Skeletal muscle tissue (tissue), 5 donors: Measurements from ENCODE around the gene DUSP6. TPM values are rescaled to one million over a fixed set of nuclear protein-coding genes. Genes with fewer than 3 reads are reported as not detected.

Source experiments
- H3K27ac ChIP-seq: one replicate; pipeline ENCODE4 v1.7.0; 2013; ENCODE audit warnings: mild to moderate bottlenecking, low read depth, low read length, inconsistent platforms
- H3K27me3 ChIP-seq, 3 donors: one replicate each; pipeline ENCODE4 v1.7.0; 2013; ENCODE audit warnings: low read length in 3 of 3; ENCODE audit not compliant: control insufficient read depth in 3 of 3, insufficient read depth in 3 of 3
- H3K36me3 ChIP-seq, 3 donors: one replicate each; pipeline ENCODE4 v1.7.0; 2013; ENCODE audit warnings: low read length in 3 of 3; ENCODE audit not compliant: control insufficient read depth in 3 of 3, insufficient read depth in 3 of 3
- H3K4me1 ChIP-seq, 3 donors: one replicate each; pipeline ENCODE4 v1.7.0; 2013; ENCODE audit warnings: low read length in 3 of 3, mild to moderate bottlenecking in 3 of 3; ENCODE audit not compliant: control insufficient read depth in 3 of 3, insufficient read depth in 3 of 3
- H3K4me3 ChIP-seq, 3 donors: one replicate each; pipeline ENCODE4 v1.7.0; 2013; ENCODE audit warnings: low read length in 3 of 3
- H3K9ac ChIP-seq, 3 donors: one replicate each; pipeline ENCODE4 v1.7.0; 2013; ENCODE audit warnings: low read length in 3 of 3, mild to moderate bottlenecking in 3 of 3, moderate library complexity in 2 of 3, low read depth in 1 of 3
- H3K9me3 ChIP-seq, 3 donors: one replicate each; pipeline ENCODE4 v1.7.0; 2013; ENCODE audit warnings: low read length in 3 of 3; ENCODE audit not compliant: control insufficient read depth in 3 of 3
- small RNA-seq: library from RNA; depleted of rRNA; stranded (forward); fragments of <200 nt; gene quantifications from one replicate; pipeline ENCODE3, GENCODE V24; 2014
- total RNA-seq: library from RNA; depleted of rRNA; stranded (reverse); fragments of >200 nt; gene quantifications from one replicate; pipeline ENCODE4 v1.2.3, GENCODE V29; 2014
- donor health status: Osteomylitis.

The DUSP6 gene
- total RNA-seq, 1 donor from 2014 or later = 44.9 TPM

DNA sequence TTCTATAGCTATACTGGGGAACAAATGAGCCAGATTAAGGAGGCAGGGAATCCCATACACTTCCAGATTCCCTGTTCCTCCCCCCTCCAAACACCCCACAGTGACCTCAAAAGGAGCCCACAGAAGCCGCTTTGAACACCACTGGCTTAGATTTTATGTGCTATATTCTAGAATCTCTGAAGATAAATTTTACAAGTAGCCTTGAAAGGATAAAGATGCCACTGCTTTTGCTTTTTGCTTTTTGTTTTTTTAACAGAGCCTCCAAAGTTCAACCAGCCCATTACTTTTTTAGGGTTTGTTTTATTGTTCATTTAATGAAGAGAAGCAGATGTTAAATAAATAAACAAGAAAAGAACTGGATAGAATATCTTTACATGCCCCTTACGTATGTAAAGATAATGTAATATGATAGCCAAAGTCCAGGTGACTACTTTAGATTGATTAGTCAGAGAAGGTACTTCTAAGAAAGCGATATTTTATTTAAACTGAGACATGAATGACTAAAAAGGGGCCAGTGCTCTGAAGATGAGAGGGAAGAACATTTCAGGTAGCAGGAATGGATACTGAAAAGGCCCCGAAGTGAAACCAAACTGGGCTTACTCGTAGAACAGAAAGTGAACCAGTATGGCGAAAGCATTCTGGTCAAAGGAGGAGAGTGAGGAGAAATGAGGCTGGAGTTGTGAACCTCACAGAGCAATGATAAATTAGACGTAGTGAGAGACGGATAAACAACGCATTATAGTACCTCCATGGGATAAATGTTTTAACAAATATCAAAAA lies 44.6 kb downstream of the DUSP6 start:
- no peak overlapping the region for H3K9ac ChIP-seq
- no peaks in the 10 kb centered on the region for H3K4me1 ChIP-seq
- H3K36me3 ChIP-seq = no peaks in the 10 kb centered on the region
- H3K27ac ChIP-seq = no peak overlapping the region
- no peaks in the 10 kb centered on the region for H3K27me3 ChIP-seq
- no peaks in the 10 kb centered on the region for H3K9me3 ChIP-seq
- no peak overlapping the region for H3K4me3 ChIP-seq

DNA sequence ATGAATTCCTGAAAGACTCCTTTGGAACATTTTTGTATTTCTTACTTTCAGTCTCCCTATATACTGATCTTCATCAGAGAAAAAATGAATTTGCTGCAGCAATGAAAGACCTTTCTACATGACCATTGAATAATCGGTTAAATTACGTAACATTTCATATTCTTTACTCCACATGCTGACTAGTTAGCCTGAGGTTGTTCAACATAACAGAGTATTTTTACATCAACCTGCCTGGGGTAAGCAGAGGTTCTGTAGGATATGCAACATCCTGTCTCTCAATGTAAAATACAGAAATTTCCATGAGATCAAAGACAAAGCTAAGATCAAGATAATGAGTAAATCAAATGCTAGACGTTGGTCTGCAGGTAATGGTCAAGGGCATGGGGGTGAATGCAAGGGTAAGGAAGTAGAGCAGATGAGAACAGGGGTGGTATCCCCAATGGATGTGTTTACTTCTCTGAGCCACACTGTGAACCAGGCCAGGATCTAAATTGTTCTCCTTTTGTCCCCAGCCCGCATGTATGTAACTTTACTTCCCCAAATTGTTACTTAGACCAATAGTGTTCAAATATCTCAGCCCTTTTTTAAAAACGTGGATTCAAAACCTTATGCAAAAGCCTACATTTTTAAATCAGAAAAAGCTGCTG lies 45.4 kb downstream of the DUSP6 start:
- H3K4me1 ChIP-seq = no peaks in the 10 kb centered on the region
- no peak overlapping the region for H3K27ac ChIP-seq
- H3K9ac ChIP-seq = no peak overlapping the region
- H3K36me3 ChIP-seq = no peaks in the 10 kb centered on the region
- H3K9me3 ChIP-seq = no peaks in the 10 kb centered on the region
- H3K27me3 ChIP-seq = no peaks in the 10 kb centered on the region
- no peak overlapping the region for H3K4me3 ChIP-seq

GRCh38 chr12:89305373-89305772 lies 46.9 kb downstream of the DUSP6 start:
- Histone ChIP-seq H3K27me3 (no peaks in the 10 kb centered on the region), H3K4me3 (no peak overlapping the region), H3K36me3 (no peaks in the 10 kb centered on the region), H3K4me1 (no peaks in the 10 kb centered on the region), H3K27ac (no peak overlapping the region), H3K9ac (no peak overlapping the region), H3K9me3 (no peaks in the 10 kb centered on the region)

DNA sequence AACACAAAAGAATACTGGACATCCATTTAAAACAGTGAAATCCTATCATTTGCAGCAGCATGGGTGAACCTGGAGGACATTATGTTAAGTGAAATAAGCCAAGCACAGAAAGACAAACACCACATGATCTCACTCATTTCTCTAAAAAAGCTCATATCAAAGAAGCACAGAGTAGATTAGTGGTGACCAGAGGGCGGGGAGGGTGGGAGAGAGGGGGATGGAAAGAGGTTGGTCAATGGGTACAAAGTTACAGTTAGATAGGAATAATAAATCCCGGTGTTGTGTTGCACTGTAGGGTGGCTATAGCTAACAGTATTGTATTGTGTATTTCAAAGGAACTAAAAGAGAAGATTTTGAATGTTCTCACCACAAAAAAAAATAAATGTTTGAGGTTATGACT lies 52.4 kb downstream of the DUSP6 start:
- Histone ChIP-seq H3K27me3 (no peaks in the 10 kb centered on the region), H3K9me3 (no peaks in the 10 kb centered on the region), H3K36me3 (no peaks in the 10 kb centered on the region), H3K4me3 (no peak overlapping the region), H3K9ac (no peak overlapping the region), H3K27ac (no peak overlapping the region), H3K4me1 (no peaks in the 10 kb centered on the region)

DNA sequence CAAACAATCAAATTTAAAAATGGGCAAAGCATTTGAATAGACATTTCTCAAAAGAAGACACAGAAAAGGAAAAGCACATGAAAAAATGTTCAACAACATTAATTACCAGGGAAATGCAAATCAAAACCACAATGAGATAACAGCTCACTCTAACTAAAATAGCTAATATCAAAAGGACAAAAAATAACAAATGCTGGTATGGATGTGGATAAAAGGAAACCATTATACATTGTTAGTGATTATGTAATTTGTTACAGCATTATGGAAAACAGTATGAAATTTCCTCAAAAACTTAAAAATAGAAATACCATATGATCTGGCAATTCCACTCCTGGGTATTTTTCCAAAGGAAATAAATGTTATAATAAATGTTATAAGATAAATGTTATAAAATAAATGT lies 52.9 kb downstream of the DUSP6 start:
- H3K4me3 ChIP-seq = no peak overlapping the region
- H3K27me3 ChIP-seq = no peaks in the 10 kb centered on the region
- H3K9me3 ChIP-seq = no peaks in the 10 kb centered on the region
- no peak overlapping the region for H3K9ac ChIP-seq
- no peak overlapping the region for H3K27ac ChIP-seq
- no peaks in the 10 kb centered on the region for H3K4me1 ChIP-seq
- H3K36me3 ChIP-seq = no peaks in the 10 kb centered on the region

Small RNA genes within 50 kb of the gene (small RNA-seq; reads per million reads assigned to genes)
- gene MRPS6P4 = not detected

Other genes starting within 250 kb of the DUSP6 start
- 6.3 TPM for gene GALNT4, start 172.3 kb upstream of the DUSP6 start, total RNA-seq
- gene POC1B, start 173.5 kb upstream of the DUSP6 start, total RNA-seq = 36.5 TPM